ENCODE data around the gene PGC.

Gene PGC

GRCh38 chr6:41711323-41712038, 35.7 kb downstream of the PGC start:
- DNase-seq = no peak

- no peak for DNase-seq
Measured at GRCh38 chr6:41709375-41709774, 37.8 kb downstream of the PGC start.

- no peak for DNase-seq
Measured at GRCh38 chr6:41708856-41709255, 38.3 kb downstream of the PGC start.

- DNase-seq = peak; percentile 82 to 86
Measured at GRCh38 chr6:41707565-41708200, 39.5 kb downstream of the PGC start.

- no peak for DNase-seq
Measured at GRCh38 chr6:41706876-41707564, 40.2 kb downstream of the PGC start.

- peak; percentile 71 to 82 for DNase-seq
Measured at GRCh38 chr6:41705996-41706835, 41.0 kb downstream of the PGC start.

- DNase-seq = no peak
Measured at GRCh38 chr6:41705311-41705995, 41.7 kb downstream of the PGC start.

GRCh38 chr6:41704656-41705310, 42.4 kb downstream of the PGC start:
- DNase-seq = no peak

- DNase-seq = no peak
Measured at GRCh38 chr6:41704028-41704427, 43.2 kb downstream of the PGC start.

GRCh38 chr6:41702771-41703494, 44.3 kb downstream of the PGC start:
- no peak for DNase-seq

- no peak for DNase-seq
Measured at GRCh38 chr6:41702089-41702745, 45.0 kb downstream of the PGC start.

- no peak for DNase-seq
Measured at GRCh38 chr6:41700463-41701347, 46.5 kb downstream of the PGC start.

GRCh38 chr6:41699063-41699462, 48.1 kb downstream of the PGC start:
- no peak for DNase-seq

- DNase-seq = no peak
Measured at GRCh38 chr6:41697861-41698781, 49.1 kb downstream of the PGC start.

- DNase-seq = no peak
Measured at GRCh38 chr6:41696788-41697187, 50.4 kb downstream of the PGC start.

- no peak for DNase-seq
Measured at GRCh38 chr6:41695825-41696224, 51.4 kb downstream of the PGC start.

GRCh38 chr6:41694815-41695526, 52.2 kb downstream of the PGC start:
- DNase-seq = no peak

Measured in Kasumi-1 (cell line).